ENCODE measurements around the gene C2CD2.

C2CD2 gene

GRCh38 chr21:41887667-41888066 lies 66.2 kb downstream of the C2CD2 start:
- no peak for DNase-seq (ENCODE audit: low read depth)

DNA sequence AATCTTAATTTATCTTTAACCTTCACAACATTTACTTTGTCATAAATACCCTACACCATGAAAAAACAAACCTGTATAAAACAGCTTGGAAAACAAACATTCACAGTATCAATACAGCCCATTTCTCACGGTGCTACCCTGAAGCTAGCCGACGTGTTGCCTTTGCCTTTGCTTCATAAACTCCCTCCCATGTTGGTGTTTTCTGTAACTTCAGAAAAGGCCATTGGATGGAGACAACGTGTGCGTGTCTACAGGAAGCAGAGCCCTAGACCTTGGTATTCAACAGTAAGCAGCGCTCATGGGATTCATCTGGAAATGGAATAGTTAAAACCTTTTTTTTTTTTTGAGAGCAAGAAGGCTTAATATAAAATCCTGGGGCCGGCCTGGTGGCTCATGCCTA lies 67.5 kb downstream of the C2CD2 start:
- DNase-seq (ENCODE audit: low read depth): no peak

DNA sequence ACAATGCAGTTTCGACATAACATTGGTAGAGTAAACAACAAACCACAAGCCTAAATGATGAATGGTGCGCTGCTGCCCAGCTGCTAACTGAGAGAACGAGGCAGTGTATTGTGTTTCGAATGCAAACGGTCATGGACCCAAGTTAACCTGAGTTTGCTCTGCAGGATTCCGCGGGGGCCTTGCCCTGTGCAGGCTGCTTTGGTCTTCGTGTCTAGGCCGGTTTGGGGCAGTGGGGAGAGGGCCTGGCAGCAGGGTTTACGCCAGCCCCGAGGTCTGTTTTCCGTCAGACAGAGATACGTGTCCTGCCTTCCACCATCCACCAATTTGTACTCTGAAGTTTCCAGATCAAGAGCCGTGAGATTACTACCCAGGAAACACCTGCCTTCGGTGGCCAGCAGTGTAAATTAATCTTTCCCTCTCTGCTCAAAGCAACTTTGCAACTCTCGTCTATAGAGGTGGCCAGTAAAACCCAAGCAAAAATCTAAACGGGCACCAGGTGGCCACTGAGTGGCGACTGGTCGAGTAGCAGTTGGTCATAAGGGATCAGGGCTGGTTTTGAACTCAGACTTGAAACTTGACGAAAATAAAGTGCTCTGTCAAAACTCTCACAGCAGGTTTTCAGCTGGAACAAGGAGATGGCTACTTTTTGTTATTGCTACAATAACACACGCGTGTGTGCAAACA lies 68.3 kb downstream of the C2CD2 start:
- no peak for DNase-seq (ENCODE audit: low read depth)

GRCh38 chr21:41884501-41885030 lies 69.3 kb downstream of the C2CD2 start:
- no peak for DNase-seq (ENCODE audit: low read depth)

- DNase-seq (ENCODE audit: low read depth): no peak
Observed at GRCh38 chr21:41883582-41883981, 70.2 kb downstream of the C2CD2 start.

- DNase-seq (ENCODE audit: low read depth): no peak
Observed at GRCh38 chr21:41881051-41881450, 72.8 kb downstream of the C2CD2 start.

- DNase-seq (ENCODE audit: low read depth): no peak
Observed at GRCh38 chr21:41880153-41880552, 73.7 kb downstream of the C2CD2 start.

- peak; percentile 48 for DNase-seq (ENCODE audit: low read depth)
Observed at GRCh38 chr21:41879190-41879998, 74.4 kb downstream of the C2CD2 start, which contains the start of gene PRDM15. PRDM15 (minus strand) TSS chr21:41879344; CDS start chr21:41860363, 18,981 bp downstream.

GRCh38 chr21:41878831-41879189 lies 75.0 kb downstream of the C2CD2 start:
- DNase-seq (ENCODE audit: low read depth): peak; percentile 64

DNA sequence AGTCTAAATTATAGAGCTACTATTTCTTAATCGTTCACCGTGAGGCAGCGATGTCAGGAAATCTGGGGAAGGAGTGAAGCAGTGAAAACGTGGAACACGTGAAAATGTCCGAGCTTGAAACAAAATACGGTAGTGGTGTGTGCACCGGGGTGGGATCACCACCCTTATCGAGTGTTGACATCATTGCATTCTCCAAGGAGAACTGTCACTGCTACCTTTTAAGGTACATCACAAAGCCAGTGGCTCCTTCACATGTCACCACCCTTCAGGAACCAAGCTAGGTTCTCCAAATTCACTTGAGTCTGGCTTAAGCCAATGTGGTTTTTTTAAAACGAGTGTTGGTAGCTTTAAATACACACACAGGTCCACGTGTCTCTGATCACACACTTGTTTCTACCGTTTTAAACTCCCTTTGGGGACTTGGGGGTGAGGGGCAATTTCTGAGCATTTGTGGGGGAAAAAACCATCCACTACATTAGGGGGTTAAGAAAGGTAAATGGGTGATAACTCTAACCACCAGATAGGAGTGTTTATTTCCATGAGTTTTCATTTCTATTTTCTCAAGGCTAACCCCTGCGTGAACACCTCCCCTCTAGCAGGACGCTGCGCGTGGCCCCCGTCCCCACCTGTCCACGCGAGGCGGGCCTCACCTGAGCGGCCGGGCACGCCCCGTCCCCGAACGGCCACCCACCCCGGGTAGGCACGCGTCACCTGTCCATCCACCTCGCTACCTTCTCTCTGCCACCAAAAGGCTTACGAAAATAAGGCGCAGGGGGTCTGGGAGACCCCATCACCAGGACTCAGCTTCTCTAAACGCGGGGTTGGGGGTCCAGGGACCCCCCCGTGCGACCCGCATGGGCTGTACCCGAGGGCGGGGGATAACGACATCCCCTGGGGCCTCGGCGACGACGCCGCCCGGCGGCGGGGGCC lies 75.7 kb downstream of the C2CD2 start:
- peak; percentile 28 for DNase-seq (ENCODE audit: low read depth)

GRCh38 chr21:41876928-41877652 lies 76.7 kb downstream of the C2CD2 start:
- no peak for DNase-seq (ENCODE audit: low read depth)

GRCh38 chr21:41876396-41876795 lies 77.4 kb downstream of the C2CD2 start:
- DNase-seq (ENCODE audit: low read depth): no peak

DNA sequence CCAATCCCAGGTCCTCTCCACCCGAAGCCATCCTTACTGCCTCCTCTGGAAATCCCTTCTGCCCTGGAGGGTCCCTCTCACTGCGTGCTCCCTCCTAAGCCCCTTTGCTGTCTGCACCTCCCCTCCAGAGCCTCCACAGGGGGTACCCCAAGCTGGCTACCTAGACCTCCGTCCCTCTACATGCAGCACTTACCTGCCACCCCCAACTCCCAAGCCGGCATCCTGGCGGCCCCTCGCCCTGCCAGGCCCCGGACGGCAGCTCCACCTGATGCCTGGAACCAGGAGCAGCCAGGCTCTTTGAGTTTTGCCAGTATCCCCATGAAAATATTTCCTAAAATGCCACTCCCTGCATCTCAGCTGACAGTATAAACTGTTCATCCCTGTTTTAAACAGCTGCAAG lies 78.7 kb downstream of the C2CD2 start:
- no peak for DNase-seq (ENCODE audit: low read depth)

DNA sequence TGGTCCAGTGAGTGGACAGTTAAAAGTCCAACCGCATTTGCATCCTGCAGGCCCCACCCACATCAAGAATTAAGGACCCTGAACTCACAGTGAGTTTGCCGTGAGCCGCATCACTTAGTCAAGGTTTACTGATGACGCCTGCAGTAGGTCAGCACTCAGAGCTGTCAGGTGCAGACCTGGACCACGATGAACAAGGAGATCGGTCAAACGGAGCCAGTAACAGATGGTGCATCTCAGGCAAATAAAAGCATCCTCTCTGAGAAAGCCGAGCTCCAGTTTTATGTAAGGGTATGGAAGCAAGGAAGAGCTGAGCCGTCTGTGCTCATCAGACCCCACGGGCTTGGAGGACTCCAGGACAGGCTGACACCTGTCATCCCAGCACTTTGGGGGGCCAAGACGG lies 79.2 kb downstream of the C2CD2 start:
- DNase-seq (ENCODE audit: low read depth): no peak

GRCh38 chr21:41873426-41873825 lies 80.4 kb downstream of the C2CD2 start:
- DNase-seq (ENCODE audit: low read depth): no peak

DNA sequence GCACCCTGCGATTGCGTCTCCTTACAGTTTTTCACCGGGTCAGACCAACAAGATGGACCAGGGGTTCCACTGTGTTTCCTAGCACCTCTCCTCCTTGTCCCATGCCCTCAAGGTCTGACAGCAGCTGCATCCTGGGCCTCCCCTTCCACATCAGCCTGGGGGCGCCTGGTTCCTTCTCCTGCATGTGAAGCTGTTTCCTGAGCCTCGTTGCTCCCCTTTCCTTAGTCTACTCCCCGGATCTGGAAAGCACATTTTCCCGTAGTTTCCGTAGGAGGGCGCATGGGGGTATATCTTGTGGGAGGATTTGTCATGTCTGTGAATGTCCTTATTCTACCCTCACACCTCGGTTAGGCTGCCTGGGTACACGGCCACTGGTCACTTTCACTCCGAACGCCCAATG lies 80.8 kb downstream of the C2CD2 start:
- no peak for DNase-seq (ENCODE audit: low read depth)

DNA sequence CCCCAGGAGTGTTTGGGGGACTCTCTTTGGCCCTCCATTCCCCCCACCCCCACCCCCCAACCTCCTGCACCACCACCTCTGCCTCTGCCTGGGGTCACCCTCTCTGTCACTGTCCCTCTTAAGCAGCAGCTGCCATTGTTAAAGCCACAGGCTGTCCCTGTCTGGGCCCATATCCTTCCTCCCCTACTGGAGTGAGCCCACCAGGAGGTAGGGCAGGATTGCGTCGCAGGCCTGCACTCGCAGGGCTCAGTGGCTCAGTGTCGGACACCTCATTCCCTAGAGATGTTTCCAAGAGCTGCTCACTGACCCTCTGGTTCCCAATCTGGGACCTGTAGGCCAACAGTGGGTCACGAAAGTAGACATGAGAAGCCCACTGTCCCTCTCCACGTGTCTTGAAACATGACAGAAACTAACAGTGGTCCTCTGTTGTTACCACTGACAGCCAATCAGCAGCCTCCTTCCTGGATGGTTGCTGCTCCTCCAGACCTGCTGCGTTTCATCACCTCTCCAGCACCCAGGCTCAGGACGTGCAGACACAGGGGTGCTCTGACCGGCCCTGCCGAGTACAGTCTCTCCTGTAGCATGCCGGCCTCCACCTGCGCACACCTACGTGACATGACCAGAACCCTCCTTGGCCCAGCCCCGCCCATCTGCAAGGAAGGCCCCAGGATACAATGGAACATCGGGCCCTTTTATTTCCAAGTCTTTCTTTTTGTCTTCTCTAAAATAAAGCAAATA lies 82.4 kb downstream of the C2CD2 start:
- DNase-seq (ENCODE audit: low read depth): no peak

DNA sequence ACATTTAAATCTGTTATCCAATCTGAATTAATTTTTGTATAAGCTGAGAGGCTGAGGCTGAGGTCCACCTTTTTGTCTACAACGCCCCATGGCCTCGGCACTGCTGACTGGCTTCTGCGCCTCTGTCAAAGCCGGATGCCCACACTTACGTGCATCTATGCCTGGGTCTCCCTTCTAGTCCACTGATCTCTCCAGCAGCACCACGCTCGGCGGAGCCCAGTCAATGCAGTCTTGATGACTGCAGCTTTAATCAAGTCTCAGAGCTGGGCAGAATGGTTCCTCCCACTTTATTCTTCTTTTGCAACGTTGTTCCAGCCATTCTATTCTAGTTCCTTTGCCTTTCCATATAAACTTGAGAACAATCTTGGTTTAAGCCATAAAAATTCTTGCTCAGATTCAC lies 84.0 kb downstream of the C2CD2 start:
- DNase-seq (ENCODE audit: low read depth): no peak

- peak; percentile 40 for DNase-seq (ENCODE audit: low read depth)
Observed at GRCh38 chr21:41868062-41868710, 85.6 kb downstream of the C2CD2 start.

- DNase-seq (ENCODE audit: low read depth): no peak
Observed at GRCh38 chr21:41867313-41867712, 86.5 kb downstream of the C2CD2 start.

Data from GM04504 (cell line).